HL-60 (cell line): Measurements from ENCODE around the gene DNAJC17.

ENCODE experiments used
- DNase-seq, 2 experiments: peaks; one replicate each; pipeline ENCODE4 v3.0.0-alpha.2; 2010 to 2020; ENCODE audit warnings: low read depth in 1 of 2, low spot score in 1 of 2
- H3K27ac ChIP-seq: fragments of 250-450 bp; sonication (Bioruptor Pico); replicated peaks from 2 replicates; pipeline ENCODE4 v1.5.1; 2020; ENCODE audit warnings: mild to moderate bottlenecking, moderate library complexity
- H3K27me3 ChIP-seq: fragments of 250-450 bp; sonication (Bioruptor Pico); 2 replicates; pipeline ENCODE4 v1.5.1; 2021; ENCODE audit warnings: mild to moderate bottlenecking, moderate library complexity; ENCODE audit not compliant: insufficient read depth, poor library complexity, severe bottlenecking
- H3K4me3 ChIP-seq: replicated peaks from 2 replicates; pipeline ENCODE4 v1.5.1; 2011; ENCODE audit warnings: mild to moderate bottlenecking, control low read depth, low read length; ENCODE audit not compliant: insufficient read depth
- GABPA ChIP-seq: IDR thresholded peaks from 2 replicates; pipeline ENCODE4 v1.6.1; 2012; ENCODE audit warnings: low read depth
- POLR2AphosphoS5 ChIP-seq: IDR thresholded peaks from 2 replicates; pipeline ENCODE4 v1.6.1; 2012; ENCODE audit warnings: low read depth
- SPI1 ChIP-seq: IDR thresholded peaks from 2 replicates; pipeline ENCODE4 v1.6.1; 2012; ENCODE audit warnings: low read depth, mild to moderate bottlenecking, borderline replicate concordance
- TF ChIP-seq, protein P1 (sequence below): IDR thresholded peaks from one replicate; pipeline ENCODE4 v1.5.1; 2011; ENCODE audit warnings: low read length, control low read depth, inconsistent platforms; ENCODE audit not compliant: insufficient read depth
- TF ChIP-seq, protein P2 (sequence below): IDR thresholded peaks from 2 replicates; pipeline ENCODE4 v1.6.1; 2012; ENCODE audit warnings: low read depth; ENCODE audit not compliant: insufficient replicate concordance

The DNAJC17 gene

GRCh38 chr15:40773902-40774301 is 33.4 kb downstream of the DNAJC17 start:
- Histone ChIP-seq H3K27me3 (no peaks in the 10 kb centered on the region), H3K27ac (no peak overlapping the region), H3K4me3 (no peak overlapping the region)
- TF ChIP-seq, protein P1, sequence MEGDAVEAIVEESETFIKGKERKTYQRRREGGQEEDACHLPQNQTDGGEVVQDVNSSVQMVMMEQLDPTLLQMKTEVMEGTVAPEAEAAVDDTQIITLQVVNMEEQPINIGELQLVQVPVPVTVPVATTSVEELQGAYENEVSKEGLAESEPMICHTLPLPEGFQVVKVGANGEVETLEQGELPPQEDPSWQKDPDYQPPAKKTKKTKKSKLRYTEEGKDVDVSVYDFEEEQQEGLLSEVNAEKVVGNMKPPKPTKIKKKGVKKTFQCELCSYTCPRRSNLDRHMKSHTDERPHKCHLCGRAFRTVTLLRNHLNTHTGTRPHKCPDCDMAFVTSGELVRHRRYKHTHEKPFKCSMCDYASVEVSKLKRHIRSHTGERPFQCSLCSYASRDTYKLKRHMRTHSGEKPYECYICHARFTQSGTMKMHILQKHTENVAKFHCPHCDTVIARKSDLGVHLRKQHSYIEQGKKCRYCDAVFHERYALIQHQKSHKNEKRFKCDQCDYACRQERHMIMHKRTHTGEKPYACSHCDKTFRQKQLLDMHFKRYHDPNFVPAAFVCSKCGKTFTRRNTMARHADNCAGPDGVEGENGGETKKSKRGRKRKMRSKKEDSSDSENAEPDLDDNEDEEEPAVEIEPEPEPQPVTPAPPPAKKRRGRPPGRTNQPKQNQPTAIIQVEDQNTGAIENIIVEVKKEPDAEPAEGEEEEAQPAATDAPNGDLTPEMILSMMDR = no peak
- TF ChIP-seq POLR2AphosphoS5 = no peak
- TF ChIP-seq SPI1 = no peak
- TF ChIP-seq, protein P2, sequence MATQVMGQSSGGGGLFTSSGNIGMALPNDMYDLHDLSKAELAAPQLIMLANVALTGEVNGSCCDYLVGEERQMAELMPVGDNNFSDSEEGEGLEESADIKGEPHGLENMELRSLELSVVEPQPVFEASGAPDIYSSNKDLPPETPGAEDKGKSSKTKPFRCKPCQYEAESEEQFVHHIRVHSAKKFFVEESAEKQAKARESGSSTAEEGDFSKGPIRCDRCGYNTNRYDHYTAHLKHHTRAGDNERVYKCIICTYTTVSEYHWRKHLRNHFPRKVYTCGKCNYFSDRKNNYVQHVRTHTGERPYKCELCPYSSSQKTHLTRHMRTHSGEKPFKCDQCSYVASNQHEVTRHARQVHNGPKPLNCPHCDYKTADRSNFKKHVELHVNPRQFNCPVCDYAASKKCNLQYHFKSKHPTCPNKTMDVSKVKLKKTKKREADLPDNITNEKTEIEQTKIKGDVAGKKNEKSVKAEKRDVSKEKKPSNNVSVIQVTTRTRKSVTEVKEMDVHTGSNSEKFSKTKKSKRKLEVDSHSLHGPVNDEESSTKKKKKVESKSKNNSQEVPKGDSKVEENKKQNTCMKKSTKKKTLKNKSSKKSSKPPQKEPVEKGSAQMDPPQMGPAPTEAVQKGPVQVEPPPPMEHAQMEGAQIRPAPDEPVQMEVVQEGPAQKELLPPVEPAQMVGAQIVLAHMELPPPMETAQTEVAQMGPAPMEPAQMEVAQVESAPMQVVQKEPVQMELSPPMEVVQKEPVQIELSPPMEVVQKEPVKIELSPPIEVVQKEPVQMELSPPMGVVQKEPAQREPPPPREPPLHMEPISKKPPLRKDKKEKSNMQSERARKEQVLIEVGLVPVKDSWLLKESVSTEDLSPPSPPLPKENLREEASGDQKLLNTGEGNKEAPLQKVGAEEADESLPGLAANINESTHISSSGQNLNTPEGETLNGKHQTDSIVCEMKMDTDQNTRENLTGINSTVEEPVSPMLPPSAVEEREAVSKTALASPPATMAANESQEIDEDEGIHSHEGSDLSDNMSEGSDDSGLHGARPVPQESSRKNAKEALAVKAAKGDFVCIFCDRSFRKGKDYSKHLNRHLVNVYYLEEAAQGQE = no peak
- TF ChIP-seq GABPA = no peak
- DNase-seq = no peak

- Histone ChIP-seq H3K27ac (no peak overlapping the region), H3K4me3 (no peak overlapping the region), H3K27me3 (no peaks in the 10 kb centered on the region)
- no peak for DNase-seq
- TF ChIP-seq POLR2AphosphoS5 (no peak), GABPA (no peak), SPI1 (no peak)
- TF ChIP-seq, protein P1 = no peak
- TF ChIP-seq, protein P2 = no peak
Measured at GRCh38 chr15:40773496-40773895, 33.8 kb downstream of the DNAJC17 start.

- no peak for DNase-seq
- TF ChIP-seq, protein P2 = no peak
- TF ChIP-seq POLR2AphosphoS5 (no peak), GABPA (no peak), SPI1 (no peak)
- TF ChIP-seq, protein P1 = no peak
- no peaks in the 10 kb centered on the region for H3K27me3 ChIP-seq
- H3K27ac ChIP-seq = no peak overlapping the region
- H3K4me3 ChIP-seq = no peak overlapping the region
Measured at GRCh38 chr15:40772014-40772413, 35.3 kb downstream of the DNAJC17 start.
